Ovary (tissue), 9 donors: Measurements from ENCODE around the gene ALG5. TPM values are rescaled to one million over a fixed set of nuclear protein-coding genes. Genes with fewer than 3 reads are reported as not detected.

ENCODE experiments used
- DNase-seq, 5 donors: peaks; one replicate each; pipeline ENCODE4 v3.0.0-alpha.2; 2019 to 2020
- H3K27ac ChIP-seq, 2 donors: fragments of 200-600 bp; one replicate each; pipeline versions ENCODE4 v1.5.1 to v1.8.0; 2019 to 2022
- H3K27me3 ChIP-seq: fragments of 200-600 bp; one replicate; pipeline ENCODE4 v1.8.0; 2022
- H3K36me3 ChIP-seq: fragments of 200-600 bp; sonication (generic); one replicate; pipeline ENCODE4 v1.5.1; 2019
- H3K4me1 ChIP-seq: one replicate; pipeline ENCODE4 v1.8.1; 2013; ENCODE audit warnings: mild to moderate bottlenecking, moderate library complexity; ENCODE audit not compliant: insufficient read depth
- H3K4me3 ChIP-seq: fragments of 200-600 bp; sonication (generic); one replicate; pipeline ENCODE4 v1.5.1; 2017
- H3K9me3 ChIP-seq, 2 donors: fragments of 200-600 bp in 1 of 2; sonication (generic) in 1 of 2; one replicate each; pipeline versions ENCODE4 v1.5.1 to v1.8.1; 2013 to 2019; ENCODE audit warnings: mild to moderate bottlenecking in 1 of 2, moderate library complexity in 1 of 2
- EP300 ChIP-seq: sonication (generic); formaldehyde crosslinking; IDR thresholded peaks from one replicate; pipeline ENCODE4 v1.6.1; 2017; ENCODE audit warnings: antibody characterized with exemption
- POLR2A ChIP-seq: fragments of 450-650 bp; IDR thresholded peaks from one replicate; pipeline ENCODE4 v1.6.1; 2017; ENCODE audit warnings: antibody characterized with exemption, mild to moderate bottlenecking, moderate library complexity
- WGBS, 3 donors: extraction: QIAGEN DNeasy Blood & Tissue Kit in 1 of 3; methylation state at CpG; one replicate each; pipeline versions ENCODE4 v1.1.5 to v1.1.7; 2013 to 2017; 5-methylcytosine and 5-hydroxymethylcytosine counted together
- intact Hi-C, 4 donors: fragments of 100-400 bp; cut with DNase I; formaldehyde crosslinking; loops; one replicate each; pipeline versions ENCODE4 v1.11.0 to v1.15.1; 2022 to 2023
- polyA plus RNA-seq, 2 donors: library from polyadenylated mRNA; stranded (reverse); fragments of 200-250 nt in 1 of 2; fragments of 350-450 nt in 1 of 2; fragmentation: Illumina TruSeq in 1 of 2; extraction: RNeasy Lipid Tissue Mini Kit (QIAGEN cat#74804) in 1 of 2; gene quantifications; one replicate each; pipeline ENCODE4 v1.2.3, GENCODE V29; 2013 to 2014
- total RNA-seq, 7 donors: library from RNA; depleted of rRNA in 2 of 7; stranded (reverse); fragments of >200 nt in 2 of 7; fragmentation: NEBNext Ultra II Directional in 3 of 7; extraction: Animal tissue kit (Norgen Biotek cat#: 25700) in 3 of 7; gene quantifications; one replicate each; pipeline versions ENCODE4 v1.1.0 to v1.2.4, GENCODE V29; 2016 to 2023
- TF ChIP-seq, protein P1 (sequence below), 3 donors: fragments of 450-650 bp in 2 of 3; fragments of 200-600 bp in 1 of 3; IDR thresholded peaks; one replicate each; pipeline versions ENCODE4 v1.5.1 to v1.8.0; 2016 to 2022; ENCODE audit warnings: antibody characterized with exemption in 3 of 3, mild to moderate bottlenecking in 1 of 3
- donor health status: DM: no; HTN: no; CAD: no; lungs with moderate emphysema.
- donor health status: DM: no; HTN: no; CAD: no.
- donor health status: Bipolar disorder and iron deficiency.
- donor health status: DM: yes; HTN: yes; CAD: no.
- donor health status: DM: no; HTN: no; CAD: no.
- donor health status: DM: yes; HTN: yes; CAD: no.

ALG5 gene
- total and polyA plus RNA-seq, 9 donors = 19.8 to 37.7 (median 24.6) TPM

DNA sequence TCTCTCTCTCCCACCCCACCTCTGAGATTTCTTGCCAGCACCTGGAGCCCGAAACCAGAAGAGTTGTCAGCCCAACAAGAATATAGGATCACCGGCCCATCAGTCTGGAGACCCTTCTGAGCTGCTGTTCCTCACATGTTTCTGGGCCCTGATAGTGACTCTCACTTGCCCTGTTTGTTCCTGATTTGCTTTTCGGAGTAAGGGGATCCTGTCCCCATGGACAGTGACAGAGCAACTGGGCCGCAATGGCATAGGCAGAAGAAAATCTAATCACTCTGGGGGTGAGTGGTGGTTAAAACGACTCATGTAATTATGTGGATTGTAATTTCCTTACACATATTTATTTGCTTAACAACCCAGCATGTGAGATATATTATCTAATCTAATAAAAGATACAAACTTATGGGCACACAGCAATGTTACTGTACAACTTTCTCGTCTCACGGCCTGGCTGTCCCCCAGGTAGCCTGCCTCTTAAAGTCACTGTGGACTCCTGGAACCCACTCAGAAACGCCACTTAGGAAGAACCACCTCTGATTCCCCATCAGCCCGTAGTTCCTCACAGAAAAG is 78.4 kb downstream of the ALG5 start:
- WGBS, 3 donors = 51 to 56% (median 51%) methylated on average over 9 of the region's 9 CpGs
- TF ChIP-seq, protein P1, sequence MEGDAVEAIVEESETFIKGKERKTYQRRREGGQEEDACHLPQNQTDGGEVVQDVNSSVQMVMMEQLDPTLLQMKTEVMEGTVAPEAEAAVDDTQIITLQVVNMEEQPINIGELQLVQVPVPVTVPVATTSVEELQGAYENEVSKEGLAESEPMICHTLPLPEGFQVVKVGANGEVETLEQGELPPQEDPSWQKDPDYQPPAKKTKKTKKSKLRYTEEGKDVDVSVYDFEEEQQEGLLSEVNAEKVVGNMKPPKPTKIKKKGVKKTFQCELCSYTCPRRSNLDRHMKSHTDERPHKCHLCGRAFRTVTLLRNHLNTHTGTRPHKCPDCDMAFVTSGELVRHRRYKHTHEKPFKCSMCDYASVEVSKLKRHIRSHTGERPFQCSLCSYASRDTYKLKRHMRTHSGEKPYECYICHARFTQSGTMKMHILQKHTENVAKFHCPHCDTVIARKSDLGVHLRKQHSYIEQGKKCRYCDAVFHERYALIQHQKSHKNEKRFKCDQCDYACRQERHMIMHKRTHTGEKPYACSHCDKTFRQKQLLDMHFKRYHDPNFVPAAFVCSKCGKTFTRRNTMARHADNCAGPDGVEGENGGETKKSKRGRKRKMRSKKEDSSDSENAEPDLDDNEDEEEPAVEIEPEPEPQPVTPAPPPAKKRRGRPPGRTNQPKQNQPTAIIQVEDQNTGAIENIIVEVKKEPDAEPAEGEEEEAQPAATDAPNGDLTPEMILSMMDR (IDR thresholded peaks at IDR 0.05) = no peak
- TF ChIP-seq POLR2A = no peak
- TF ChIP-seq EP300 = no peak
- intact Hi-C loops = no loop called here

GRCh38 chr13:36919833-36920615 is 79.1 kb downstream of the ALG5 start, which contains the start of gene SMAD9:
TSS of gene SMAD9 (minus strand) at chr13:36920238. CDS start at chr13:36879689, 40,549 bp downstream.
- intact Hi-C loops = no loop called here
- no peaks in the 10 kb centered on the region for H3K9me3 ChIP-seq
- peak; percentile 84 to 92 (median 88) for DNase-seq

More for the DNA sequence above, 78.4 kb downstream of the ALG5 start:
- H3K9me3 ChIP-seq = no peaks in the 10 kb centered on the region
- H3K27me3 ChIP-seq = no peaks in the 10 kb centered on the region
- no peak for DNase-seq
- peak overlapping the region; percentile 63 for H3K4me3 ChIP-seq
- no peaks in the 10 kb centered on the region for H3K36me3 ChIP-seq
- peaks cover 3% of the 10 kb centered on the region for H3K4me1 ChIP-seq
- H3K27ac ChIP-seq = peak overlapping the region; percentile 10 to 54

DNA sequence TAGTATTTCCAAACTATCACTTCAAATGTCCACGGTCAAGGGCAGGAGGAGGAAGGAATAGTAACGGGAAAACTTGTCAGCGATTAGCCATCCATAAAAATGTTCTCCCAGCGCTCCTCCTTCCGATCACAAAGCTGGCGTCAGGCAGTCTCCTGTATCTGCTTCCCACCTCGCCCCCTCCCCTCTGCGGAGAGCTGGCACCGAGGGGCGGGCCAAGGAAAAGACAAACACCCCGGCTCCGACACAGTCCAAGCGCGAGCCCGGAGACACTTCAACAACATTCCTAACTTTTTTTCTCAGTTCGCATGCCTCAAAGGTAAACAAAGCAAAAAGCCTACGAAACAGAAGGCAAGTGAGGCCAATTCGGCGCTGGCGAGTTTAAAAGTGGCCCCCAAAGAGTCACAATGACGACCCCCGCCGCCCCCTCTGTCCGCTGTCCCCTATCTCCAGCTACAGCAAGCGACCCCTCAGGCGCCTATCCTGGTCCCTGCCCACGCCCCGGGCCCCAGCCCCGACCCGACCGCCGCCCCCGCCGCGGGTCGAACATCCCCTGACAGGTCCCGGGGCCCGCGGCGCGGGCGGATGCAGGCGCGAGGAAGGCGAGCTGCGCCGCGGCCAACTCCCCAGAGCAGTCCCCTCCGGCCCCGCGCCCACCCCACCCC is 79.8 kb downstream of the ALG5 start:
- intact Hi-C loops = no loop called here
- no peaks in the 10 kb centered on the region for H3K36me3 ChIP-seq
- no peaks in the 10 kb centered on the region for H3K9me3 ChIP-seq
- peak; percentile 33 to 59 (median 54) for DNase-seq
- 0 to 1% (median 0%) methylated on average over 25 to 51 of the region's 51 CpGs for whole genome bisulfite sequencing, 3 donors
- TF ChIP-seq EP300 (no peak), POLR2A (no peak)
- TF ChIP-seq, protein P1 (IDR thresholded peaks at IDR 0.05) = no peak
- H3K4me1 ChIP-seq = peaks cover 3% of the 10 kb centered on the region
- no peaks in the 10 kb centered on the region for H3K27me3 ChIP-seq
- peak overlapping the region; percentile 57 to 75 for H3K27ac ChIP-seq
- H3K4me3 ChIP-seq = peak overlapping the region; percentile 63

More at GRCh38 chr13:36919833-36920615, 79.1 kb downstream of the ALG5 start, which contains the start of gene SMAD9:
- peaks cover 3% of the 10 kb centered on the region for H3K4me1 ChIP-seq
- WGBS, 3 donors = 0 to 1% (median 1%) methylated on average over 37 to 102 of the region's 104 CpGs
- H3K27me3 ChIP-seq = no peaks in the 10 kb centered on the region
- peak within 1 kb of the TSS; percentile 57 to 75 for H3K27ac ChIP-seq
- H3K36me3 ChIP-seq = no peaks in the 10 kb centered on the region
- TF ChIP-seq EP300 (no peak), POLR2A (no peak)
- TF ChIP-seq, protein P1 (IDR thresholded peaks at IDR 0.05) = no peak
- peak within 1 kb of the TSS; percentile 63 for H3K4me3 ChIP-seq

DNA sequence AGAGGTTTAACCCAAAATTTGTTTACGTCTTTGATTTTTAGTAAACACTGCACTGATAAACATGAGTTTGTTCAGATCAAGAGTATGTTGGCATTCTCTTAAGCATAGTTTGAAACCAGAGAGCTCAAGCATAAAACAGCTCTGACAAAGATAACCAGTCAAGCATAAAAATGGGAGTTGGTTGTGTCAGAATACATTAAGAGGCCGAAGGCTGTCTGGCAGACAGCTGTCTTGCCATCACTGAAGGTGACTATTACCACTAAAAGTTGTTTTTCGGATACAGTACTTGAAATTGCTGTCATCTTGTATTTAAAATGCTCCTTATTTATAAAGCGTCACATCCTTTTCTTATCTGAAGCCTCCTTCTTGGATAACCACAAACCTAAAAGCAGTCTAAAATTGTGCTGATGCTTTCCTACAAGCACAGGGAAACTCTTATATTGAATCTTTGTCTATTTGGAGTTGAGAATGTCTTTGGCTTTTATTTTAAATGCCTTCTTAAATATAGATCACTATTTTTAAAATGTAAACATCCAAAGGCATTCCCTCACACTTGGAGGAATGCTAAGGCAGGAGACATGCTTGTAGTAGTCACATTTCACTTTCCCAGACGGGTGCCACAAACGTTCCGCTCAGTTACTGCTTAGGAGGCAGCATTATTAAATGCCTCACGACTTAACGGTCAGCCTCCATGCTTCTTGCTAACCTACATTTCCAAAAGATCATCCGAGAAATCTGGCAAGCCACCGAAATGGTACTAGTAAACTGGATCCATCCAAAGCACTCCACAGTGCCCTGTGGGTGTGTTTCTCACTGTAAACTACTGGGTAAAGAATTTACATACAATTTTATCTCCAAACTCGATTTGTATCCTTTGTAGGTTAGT is 80.7 kb downstream of the ALG5 start:
- peak overlapping the region; percentile 57 to 75 for H3K27ac ChIP-seq
- no peaks in the 10 kb centered on the region for H3K9me3 ChIP-seq
- H3K4me3 ChIP-seq = peak overlapping the region; percentile 63
- H3K4me1 ChIP-seq = peaks cover 3% of the 10 kb centered on the region
- H3K27me3 ChIP-seq = no peaks in the 10 kb centered on the region
- WGBS, 3 donors = 28 to 29% (median 28%) methylated on average over 12 of the region's 12 CpGs
- intact Hi-C loops = no loop called here
- H3K36me3 ChIP-seq = no peaks in the 10 kb centered on the region
- DNase-seq = no peak
- no peak for TF ChIP-seq POLR2A
- TF ChIP-seq EP300 = peak; percentile 8
- TF ChIP-seq, protein P1 (IDR thresholded peaks at IDR 0.05) = no peak
